Tibial nerve (tissue), 4 donors: ENCODE results near the gene OSBPL3. TPM values are rescaled to one million over a fixed set of nuclear protein-coding genes. Genes with fewer than 3 reads are reported as not detected.
"Not testable (repeated sequence)": the region's sequence is repeated elsewhere in the genome, so short reads cannot be mapped to it uniquely, and the experiment has no call there.

Experiments
- DNase-seq, 2 donors: peaks; one replicate each; pipeline ENCODE4 v3.0.0-alpha.2; 2019; ENCODE audit warnings: low spot score in 2 of 2
- H3K27ac ChIP-seq, 4 donors: fragments of 200-600 bp; sonication (generic) in 3 of 4; one replicate each; pipeline ENCODE4 v1.5.1; 2017 to 2019; ENCODE audit warnings: mild to moderate bottlenecking in 1 of 4
- H3K27me3 ChIP-seq, 2 donors: fragments of 200-600 bp; sonication (generic) in 1 of 2; one replicate each; pipeline versions ENCODE4 v1.5.1 to v1.6.0; 2017 to 2019
- H3K36me3 ChIP-seq, 3 donors: fragments of 200-600 bp; sonication (generic); one replicate each; pipeline ENCODE4 v1.5.1; 2018 to 2019
- H3K4me1 ChIP-seq, 4 donors: fragments of 200-600 bp; sonication (generic) in 3 of 4; one replicate each; pipeline ENCODE4 v1.5.1; 2017 to 2019
- H3K4me3 ChIP-seq, 4 donors: fragments of 200-600 bp; sonication (generic) in 3 of 4; one replicate each; pipeline ENCODE4 v1.5.1; 2017 to 2019; ENCODE audit warnings: mild to moderate bottlenecking in 1 of 4, moderate library complexity in 1 of 4
- H3K9me3 ChIP-seq, 4 donors: fragments of 200-600 bp; sonication (generic) in 3 of 4; one replicate each; pipeline ENCODE4 v1.5.1; 2017 to 2019
- CTCF ChIP-seq, 5 experiments: fragments of 200-600 bp in 3 of 5; fragments of 450-650 bp in 2 of 5; sonication (generic) in 3 of 5; IDR thresholded peaks; one replicate each; pipeline ENCODE4 v1.5.1; 2016 to 2019; ENCODE audit warnings: antibody characterized with exemption in 5 of 5, mild to moderate bottlenecking in 3 of 5, moderate library complexity in 2 of 5
- EP300 ChIP-seq, 2 donors: sonication (generic); formaldehyde crosslinking; IDR thresholded peaks; one replicate each; pipeline ENCODE4 v1.6.1; 2017; ENCODE audit warnings: antibody characterized with exemption in 2 of 2, mild to moderate bottlenecking in 1 of 2
- POLR2A ChIP-seq, 2 donors: fragments of 450-650 bp; IDR thresholded peaks; one replicate each; pipeline ENCODE4 v1.6.1; 2017; ENCODE audit warnings: antibody characterized with exemption in 2 of 2, mild to moderate bottlenecking in 2 of 2, moderate library complexity in 2 of 2
- WGBS, 2 donors: methylation state at CpG; one replicate each; pipeline ENCODE4 v1.1.5; 2018; 5-methylcytosine and 5-hydroxymethylcytosine counted together
- total RNA-seq, 4 donors: library from RNA; depleted of rRNA; stranded (reverse); fragments of >200 nt; gene quantifications; one replicate each; pipeline ENCODE4 v1.1.0, GENCODE V29; 2016

The OSBPL3 gene
- total RNA-seq, 4 donors from 2014 or later: 1.6 to 7.3 (median 5.3) TPM

- DNase-seq: no peak
- WGBS, 2 donors: 92 to 96% methylated on average over 4 of the region's 4 CpGs
- no peaks in the 10 kb centered on the region for H3K27me3 ChIP-seq
- no peaks in the 10 kb centered on the region for H3K4me1 ChIP-seq
- no peaks in the 10 kb centered on the region for H3K36me3 ChIP-seq
- H3K9me3 ChIP-seq: no peaks in the 10 kb centered on the region
- no peak for TF ChIP-seq CTCF (IDR thresholded peaks at IDR 0.05)
- no peak for TF ChIP-seq POLR2A (IDR thresholded peaks at IDR 0.05)
- no peak for TF ChIP-seq EP300 (IDR thresholded peaks at IDR 0.05)
- H3K27ac ChIP-seq: no peak overlapping the region
- no peak overlapping the region for H3K4me3 ChIP-seq
These were observed 73.8 kb downstream of the OSBPL3 start for GRCh38 chr7:24905996-24906770.

- not testable (repeated sequence) for DNase-seq, H3K27ac ChIP-seq, H3K4me3 ChIP-seq, H3K9me3 ChIP-seq, H3K4me1 ChIP-seq, H3K36me3 ChIP-seq, H3K27me3 ChIP-seq
- 90 to 94% methylated on average over 4 of the region's 4 CpGs for WGBS, 2 donors
These were observed 76.0 kb downstream of the OSBPL3 start for GRCh38 chr7:24903992-24904391.

- TF ChIP-seq CTCF (IDR thresholded peaks at IDR 0.05) (no peak), POLR2A (IDR thresholded peaks at IDR 0.05) (no peak), EP300 (IDR thresholded peaks at IDR 0.05) (no peak)
- no peaks in the 10 kb centered on the region for H3K27me3 ChIP-seq
- H3K9me3 ChIP-seq: no peaks in the 10 kb centered on the region
- H3K4me1 ChIP-seq: no peaks in the 10 kb centered on the region
- WGBS, 2 donors: 92 to 95% methylated on average over 3 of the region's 3 CpGs
- H3K27ac ChIP-seq: no peak overlapping the region
- H3K4me3 ChIP-seq: no peak overlapping the region
- no peaks in the 10 kb centered on the region for H3K36me3 ChIP-seq
- no peak for DNase-seq
These were observed 76.4 kb downstream of the OSBPL3 start for GRCh38 chr7:24903559-24903958.

- no peak overlapping the region for H3K4me3 ChIP-seq
- TF ChIP-seq EP300 (IDR thresholded peaks at IDR 0.05): no peak
- no peak for TF ChIP-seq POLR2A (IDR thresholded peaks at IDR 0.05)
- TF ChIP-seq CTCF (IDR thresholded peaks at IDR 0.05): no peak
- WGBS, 2 donors: 88 to 95% methylated on average over 2 of the region's 2 CpGs
- no peaks in the 10 kb centered on the region for H3K36me3 ChIP-seq
- H3K4me1 ChIP-seq: no peaks in the 10 kb centered on the region
- no peaks in the 10 kb centered on the region for H3K9me3 ChIP-seq
- H3K27me3 ChIP-seq: no peaks in the 10 kb centered on the region
- H3K27ac ChIP-seq: no peak overlapping the region
- no peak for DNase-seq
These were observed 77.0 kb downstream of the OSBPL3 start for GRCh38 chr7:24902931-24903330.

GRCh38 chr7:24902276-24902675 lies 77.7 kb downstream of the OSBPL3 start:
- no peak for TF ChIP-seq CTCF (IDR thresholded peaks at IDR 0.05)
- no peak for TF ChIP-seq POLR2A (IDR thresholded peaks at IDR 0.05)
- no peak for TF ChIP-seq EP300 (IDR thresholded peaks at IDR 0.05)

More at GRCh38 chr7:24902276-24902675, 77.7 kb downstream of the OSBPL3 start:
- Histone ChIP-seq H3K4me3 (no peak overlapping the region), H3K9me3 (no peaks in the 10 kb centered on the region), H3K36me3 (no peaks in the 10 kb centered on the region), H3K27me3 (no peaks in the 10 kb centered on the region), H3K4me1 (no peaks in the 10 kb centered on the region), H3K27ac (no peak overlapping the region)
- DNase-seq: no peak
- 74 to 85% methylated on average over 2 of the region's 2 CpGs for WGBS, 2 donors
